ENCODE data around the gene BCAS3.
A peak's percentile ranks its signal among the peaks of the same experiment; 100 is the strongest.
"Not testable (repeated sequence)": the region's sequence is repeated elsewhere in the genome, so short reads cannot be mapped to it uniquely, and the experiment has no call there.

Gene BCAS3

GRCh38 chr17:61237275-61237674 lies 559.6 kb downstream of the BCAS3 start:
- Histone ChIP-seq H3K9me3 (peaks cover 2% of the 10 kb centered on the region; the same call in 1 of the 2 replicates), H3K4me3 (ENCODE audit: low read depth, low read length) (no peak overlapping the region), H3K4me1 (peaks cover 27% of the 10 kb centered on the region), H3K36me3 (no peaks in the 10 kb centered on the region), H3K27me3 (no peaks in the 10 kb centered on the region)
- TF ChIP-seq CTCF (IDR thresholded peaks at IDR 0.05; ENCODE audit: low read depth, low read length), result peak; percentile 24; the same call in 1 of the 2 replicates
- no peak for DNase-seq

- Histone ChIP-seq H3K4me3 (ENCODE audit: low read depth, low read length) (no peak overlapping the region), H3K36me3 (no peaks in the 10 kb centered on the region), H3K9me3 (peaks cover 2% of the 10 kb centered on the region; the same call in 1 of the 2 replicates), H3K27me3 (no peaks in the 10 kb centered on the region), H3K4me1 (peaks cover 24% of the 10 kb centered on the region)
- TF ChIP-seq CTCF (IDR thresholded peaks at IDR 0.05; ENCODE audit: low read depth, low read length), result no peak
- peak; percentile 14 for DNase-seq
Measured at GRCh38 chr17:61238455-61238933, 560.8 kb downstream of the BCAS3 start.

DNA sequence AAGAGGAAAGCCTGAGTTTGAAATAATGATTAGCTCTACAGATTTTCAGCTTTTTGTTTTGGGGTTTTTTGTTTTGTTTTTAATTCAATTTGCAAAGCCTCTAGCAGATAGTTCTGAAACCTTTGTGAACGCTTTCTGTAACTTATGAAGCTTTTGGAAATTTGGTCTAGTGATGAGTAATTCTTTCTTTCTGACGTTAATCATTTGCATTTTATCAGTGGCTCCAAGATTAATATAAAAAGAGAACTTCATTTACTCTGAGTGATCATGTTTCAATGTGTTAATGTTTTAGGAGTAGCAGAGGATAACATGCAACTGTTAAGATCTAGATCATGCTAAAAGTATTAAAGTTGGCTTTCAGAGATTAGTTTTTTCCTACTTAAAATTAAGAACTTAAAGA lies 561.7 kb downstream of the BCAS3 start:
- H3K4me1 ChIP-seq, result peaks cover 23% of the 10 kb centered on the region
- H3K27me3 ChIP-seq, result no peaks in the 10 kb centered on the region
- peaks cover 2% of the 10 kb centered on the region; the same call in 1 of the 2 replicates for H3K9me3 ChIP-seq
- TF ChIP-seq CTCF (IDR thresholded peaks at IDR 0.05; ENCODE audit: low read depth, low read length), result no peak
- H3K36me3 ChIP-seq, result no peaks in the 10 kb centered on the region
- no peak for DNase-seq
- H3K4me3 ChIP-seq (ENCODE audit: low read depth, low read length), result no peak overlapping the region

DNA sequence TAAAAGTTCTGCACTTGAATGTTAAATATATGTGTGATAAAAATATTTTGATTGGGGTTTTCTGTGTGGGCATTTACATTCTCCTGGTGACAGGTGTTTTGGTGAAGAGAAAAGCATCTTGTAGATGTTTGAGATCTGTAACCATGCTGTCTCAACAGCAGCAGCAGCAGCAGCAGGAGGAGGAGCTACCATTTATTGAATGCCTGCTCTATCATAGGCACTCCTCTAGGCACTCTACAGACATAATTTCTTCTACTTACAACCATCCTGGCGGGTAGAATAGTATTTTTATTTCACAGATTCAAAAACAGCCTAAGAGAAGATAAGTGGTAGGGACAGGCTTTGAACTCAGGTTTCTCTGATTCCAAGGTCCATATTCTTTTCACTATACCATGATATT lies 562.3 kb downstream of the BCAS3 start:
- Histone ChIP-seq H3K27me3 (no peaks in the 10 kb centered on the region), H3K9me3 (peaks cover 2% of the 10 kb centered on the region; the same call in 1 of the 2 replicates), H3K4me3 (ENCODE audit: low read depth, low read length) (no peak overlapping the region), H3K36me3 (no peaks in the 10 kb centered on the region), H3K4me1 (peaks cover 24% of the 10 kb centered on the region)
- no peak for TF ChIP-seq CTCF (IDR thresholded peaks at IDR 0.05; ENCODE audit: low read depth, low read length)
- no peak for DNase-seq

GRCh38 chr17:61240851-61241468 lies 563.3 kb downstream of the BCAS3 start:
- Histone ChIP-seq H3K27me3 (no peaks in the 10 kb centered on the region), H3K36me3 (no peaks in the 10 kb centered on the region), H3K4me1 (peaks cover 19% of the 10 kb centered on the region), H3K9me3 (peaks cover 2% of the 10 kb centered on the region; the same call in 1 of the 2 replicates), H3K4me3 (ENCODE audit: low read depth, low read length) (no peak overlapping the region)
- no peak for DNase-seq
- TF ChIP-seq CTCF (IDR thresholded peaks at IDR 0.05; ENCODE audit: low read depth, low read length), result no peak

DNA sequence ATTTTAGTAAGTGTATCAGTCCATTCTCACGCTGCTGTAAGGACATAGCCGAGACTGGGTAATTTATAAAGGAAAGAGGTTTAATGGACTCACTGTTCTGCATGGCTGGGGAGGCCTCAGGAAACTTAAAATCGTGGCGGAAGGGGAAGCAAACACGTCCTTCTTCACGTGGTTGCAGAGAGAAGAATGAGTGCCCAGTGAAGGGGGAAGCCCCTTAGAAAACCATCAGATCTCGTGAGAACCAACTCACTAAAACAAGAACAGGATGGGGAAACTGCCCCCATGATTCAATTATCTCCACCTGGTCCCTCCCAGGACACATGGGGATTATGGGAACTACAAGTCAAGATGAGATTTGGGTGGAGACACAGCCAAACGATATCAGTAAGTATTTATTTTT lies 567.3 kb downstream of the BCAS3 start:
- H3K36me3 ChIP-seq; DNase-seq; H3K4me3 ChIP-seq (ENCODE audit: low read depth, low read length); H3K27me3 ChIP-seq; H3K9me3 ChIP-seq: not testable (repeated sequence)
- H3K4me1 ChIP-seq, result peaks cover 34% of the 10 kb centered on the region
